ENCODE measurements around the gene SLC35G2.
"Not testable (repeated sequence)": the region's sequence is repeated elsewhere in the genome, so short reads cannot be mapped to it uniquely, and the experiment has no call there.

Gene SLC35G2

GRCh38 chr3:136891934-136892855, 73.3 kb downstream of the SLC35G2 start:
- DNase-seq = no peak

- DNase-seq = no peak
Observed at GRCh38 chr3:136893848-136894443, 75.0 kb downstream of the SLC35G2 start.

- DNase-seq = not testable (repeated sequence)
Observed at GRCh38 chr3:136897171-136897570, 78.2 kb downstream of the SLC35G2 start.

DNA sequence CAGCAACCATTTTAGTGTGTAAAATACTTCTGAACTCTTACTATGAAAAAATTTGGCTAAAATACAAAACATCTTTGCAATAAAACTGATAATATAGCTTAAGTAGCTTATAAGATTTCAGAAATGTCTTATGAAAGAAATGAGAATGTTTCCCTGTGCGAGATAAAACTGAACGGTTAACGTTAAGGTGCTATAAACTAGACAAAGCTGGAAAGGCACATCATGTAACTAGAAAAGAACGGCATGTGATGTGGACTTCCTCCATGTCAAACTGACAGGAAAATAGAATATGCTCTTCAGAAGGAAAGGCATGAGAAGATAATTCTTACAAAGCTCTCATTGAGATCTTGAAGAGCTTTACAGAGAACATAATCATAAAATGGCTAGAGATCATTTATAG, 79.6 kb downstream of the SLC35G2 start:
- no peak for DNase-seq

- no peak for DNase-seq
Observed at GRCh38 chr3:136898954-136899353, 80.0 kb downstream of the SLC35G2 start.

DNA sequence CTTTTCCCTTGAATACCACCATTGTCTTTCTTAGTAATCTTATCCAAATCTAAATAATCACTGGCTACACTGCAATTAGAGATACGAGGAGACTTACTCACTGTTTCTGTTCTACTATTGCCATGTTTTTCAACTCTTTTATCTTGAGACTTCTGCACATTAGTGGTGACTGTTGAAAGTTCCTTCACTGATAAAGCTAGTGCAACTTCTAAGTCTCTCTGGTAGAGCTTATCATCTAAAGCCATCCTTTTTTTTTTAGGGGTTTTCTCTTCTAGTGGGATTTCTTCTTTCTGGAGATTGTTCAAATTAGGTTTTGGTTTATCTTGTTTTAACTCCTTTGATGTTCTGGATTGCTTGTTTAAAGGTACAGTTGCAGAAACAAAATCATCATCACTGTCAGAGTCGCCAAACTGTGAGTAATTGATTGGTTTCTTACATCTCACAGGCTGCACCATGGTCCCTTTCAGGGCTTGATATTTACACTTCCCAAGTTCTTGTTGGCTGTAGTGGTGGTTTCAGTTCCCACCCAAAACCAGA, 80.8 kb downstream of the SLC35G2 start:
- DNase-seq = no peak

- not testable (repeated sequence) for DNase-seq
Observed at GRCh38 chr3:136900694-136901093, 81.8 kb downstream of the SLC35G2 start.

DNA sequence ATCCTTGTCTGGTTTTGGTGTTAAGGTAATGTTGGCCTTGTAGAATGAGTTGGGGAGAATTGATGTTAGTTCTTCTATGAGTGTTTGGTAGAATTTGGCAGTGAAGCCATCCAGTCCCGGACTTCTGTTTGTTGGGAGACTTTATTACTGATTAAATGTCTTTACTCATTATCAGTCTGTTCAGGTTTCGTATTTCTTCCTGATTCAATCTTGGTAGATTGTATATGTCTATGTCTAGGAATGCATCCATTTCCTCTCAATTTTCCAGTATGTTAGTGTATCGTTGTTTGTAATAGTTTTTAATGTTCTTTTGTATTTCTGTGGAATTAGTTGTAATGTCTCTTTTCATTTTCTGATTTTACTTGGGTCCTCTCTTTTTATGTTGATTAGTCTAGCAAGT, 82.5 kb downstream of the SLC35G2 start:
- DNase-seq = no peak

- DNase-seq = not testable (repeated sequence)
Observed at GRCh38 chr3:136902530-136902929, 83.6 kb downstream of the SLC35G2 start.

GRCh38 chr3:136903899-136904298, 85.0 kb downstream of the SLC35G2 start:
- DNase-seq = no peak

GRCh38 chr3:136904746-136905145, 85.8 kb downstream of the SLC35G2 start:
- no peak for DNase-seq

Data from activated CD4-positive, alpha-beta T cell treated with anti-CD3 and anti-CD28 coated beads, Interleukin-2, amount 50 U/mL, for 1 hour (primary cell).